HL-60/S4 treated with retinoic acid at 250 ng/mL for 4 days and 3 days (cell line): Measurements from ENCODE around the gene GPX2.

ENCODE experiments used
- in situ Hi-C: fragments of 300-500 bp; cut with MboI; formaldehyde crosslinking; loops from 2 replicates; pipeline ENCODE4 v1.7.0; 2022; ENCODE audit warnings: low sequenced_read_pairs

Gene GPX2

DNA sequence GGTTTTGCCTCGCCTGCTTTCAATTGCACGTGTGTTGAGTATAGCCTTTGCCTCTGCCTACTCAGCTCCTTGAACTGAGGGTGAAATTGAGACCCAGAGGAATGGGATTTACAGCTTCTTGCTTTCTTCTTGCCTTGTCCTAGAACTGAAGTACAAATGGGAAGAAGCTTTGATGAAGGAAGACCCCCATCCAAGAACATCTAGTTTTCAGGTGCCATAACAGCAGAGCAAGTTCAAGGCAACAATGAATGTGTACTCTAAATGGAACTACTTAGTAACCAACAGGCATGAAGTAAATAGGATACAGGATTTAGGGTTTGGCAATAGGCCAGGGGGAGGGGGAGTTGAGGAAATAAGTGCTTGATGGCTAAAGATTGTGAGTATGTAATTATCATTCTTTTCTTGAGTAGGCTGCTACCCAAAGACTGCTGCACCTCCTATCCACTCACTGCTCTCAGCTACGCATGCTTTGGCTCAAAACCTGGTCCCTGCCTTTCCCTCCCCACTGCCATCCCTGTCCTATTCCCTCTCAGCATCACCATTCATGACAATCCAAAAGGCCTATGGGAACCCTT lies 2.1 kb downstream of the GPX2 start:
- in situ Hi-C loops, result no loop called here

DNA sequence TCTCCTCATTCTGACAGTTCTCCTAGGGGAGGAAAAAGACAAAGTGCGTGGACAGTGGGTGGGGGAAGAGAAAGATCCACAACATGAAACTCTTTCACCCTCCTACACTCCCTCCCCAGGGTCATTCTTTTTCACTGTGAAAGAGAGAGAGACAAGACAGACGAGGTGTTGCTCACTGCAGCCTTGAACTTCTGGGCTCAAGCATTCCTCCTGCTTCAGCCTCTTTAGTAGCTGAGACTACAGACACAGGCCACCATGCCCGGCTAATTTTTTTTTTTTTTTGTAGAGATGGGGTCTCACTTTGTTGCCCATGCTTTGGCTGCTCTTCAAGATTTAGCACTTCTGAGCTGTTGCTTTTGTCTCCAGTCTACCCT lies 2.7 kb downstream of the GPX2 start:
- in situ Hi-C loops, result no loop called here

DNA sequence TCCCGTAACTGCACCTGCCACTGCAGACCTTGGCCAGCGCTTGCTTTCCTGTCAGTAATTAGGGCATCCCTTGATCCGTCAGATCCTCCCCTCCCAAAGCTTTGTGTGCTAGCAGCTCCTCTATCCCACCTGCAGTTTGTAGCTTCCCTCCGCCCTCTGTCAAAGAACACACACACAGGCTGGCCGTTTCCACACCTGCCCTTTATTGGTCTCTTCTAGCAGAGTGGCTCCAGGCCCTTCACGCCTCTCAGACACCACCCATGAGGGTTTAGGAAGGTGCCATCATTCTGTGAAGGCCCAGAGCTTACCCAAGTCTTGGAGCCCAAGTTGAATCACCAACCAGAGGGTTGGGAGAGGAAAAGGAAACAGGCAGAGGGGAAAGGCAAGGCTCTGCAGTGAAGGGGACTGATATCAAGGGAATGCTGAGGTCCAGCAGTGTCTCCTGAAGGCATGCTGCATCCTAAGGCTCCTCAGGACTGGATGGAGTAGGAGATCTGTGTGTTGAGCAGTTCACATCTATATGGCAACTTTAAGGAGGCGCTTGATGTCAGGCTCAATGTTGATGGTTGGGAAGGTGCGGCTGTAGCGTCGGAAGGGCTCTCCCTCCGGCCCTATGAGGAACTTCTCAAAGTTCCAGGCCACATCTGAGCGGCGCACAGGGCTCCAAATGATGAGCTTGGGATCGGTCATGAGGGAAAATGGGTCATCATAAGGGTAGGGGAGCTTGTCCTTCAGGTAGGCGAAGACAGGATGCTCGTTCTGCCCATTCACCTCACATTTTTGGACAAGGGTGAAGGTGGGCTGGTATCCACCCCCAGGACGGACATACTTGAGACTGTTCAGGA lies 3.4 kb downstream of the GPX2 start:
- in situ Hi-C loops, result no loop called here

DNA sequence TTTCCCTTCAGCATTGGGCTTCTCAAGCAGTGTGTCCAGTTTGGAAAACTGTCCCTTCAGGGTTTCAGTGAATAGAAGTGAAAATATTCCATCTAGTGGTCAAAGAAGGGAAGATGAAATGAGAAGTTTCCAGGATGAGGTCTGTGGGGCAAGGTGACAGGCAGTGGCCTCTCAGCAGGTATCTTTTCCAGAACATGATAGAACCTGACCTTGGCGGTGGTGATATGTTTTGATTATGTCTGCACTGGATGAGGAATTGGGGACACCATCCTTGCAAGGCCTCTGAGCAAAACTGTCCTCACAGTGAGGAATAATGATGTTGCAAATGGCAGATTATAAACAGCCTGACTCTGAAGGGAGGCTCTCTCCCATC lies 4.7 kb downstream of the GPX2 start:
- in situ Hi-C loops, result no loop called here

DNA sequence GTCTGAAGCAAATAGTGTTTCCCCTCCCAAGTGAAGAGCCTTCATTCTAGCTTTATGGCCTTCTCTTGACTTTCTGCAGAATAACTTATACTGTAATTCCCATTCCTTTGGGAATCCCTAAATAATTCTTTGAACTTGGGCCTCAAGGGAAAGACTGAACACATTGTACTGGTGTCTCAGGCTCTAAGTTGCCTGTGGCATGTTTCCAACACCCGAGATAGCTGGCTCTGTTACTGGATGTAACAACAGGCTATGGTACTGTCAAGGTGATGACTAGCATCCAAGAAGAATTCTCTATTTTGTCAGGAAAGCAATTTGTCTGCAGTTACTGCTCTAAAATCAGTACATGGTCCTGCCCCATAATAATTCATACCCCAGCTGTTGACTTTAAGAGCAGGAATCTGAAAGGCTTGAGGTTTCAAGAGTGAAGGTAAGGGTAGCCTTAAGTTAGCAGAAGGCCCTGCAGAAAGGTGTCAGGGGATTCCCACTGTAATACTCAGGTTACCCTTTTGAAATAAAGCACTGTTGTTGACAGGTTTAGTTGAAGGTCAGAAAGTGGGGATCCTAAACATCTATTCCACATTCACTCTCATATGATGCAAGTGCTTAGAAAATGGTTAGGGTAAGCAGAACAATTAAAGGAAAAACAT lies 5.2 kb downstream of the GPX2 start:
- in situ Hi-C loops, result no loop called here

DNA sequence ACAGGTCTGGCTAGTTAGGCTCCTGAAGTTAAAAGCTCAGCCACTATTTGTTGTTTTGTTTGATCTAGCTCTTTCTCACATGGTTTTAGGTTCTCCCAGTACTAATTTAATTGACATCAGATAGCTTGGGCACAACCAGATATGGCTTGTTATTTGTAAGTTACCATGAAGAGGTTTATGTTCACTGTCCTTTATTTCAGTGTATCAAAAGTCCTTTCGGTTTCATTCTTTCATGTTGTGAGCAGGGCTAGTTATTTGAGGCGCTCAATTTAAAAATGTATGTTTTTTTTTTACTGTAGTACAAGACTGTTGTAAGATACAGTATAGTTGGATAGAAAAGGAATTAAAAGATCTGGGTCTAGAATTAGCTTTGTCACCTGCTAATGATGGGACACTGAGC lies 7.0 kb downstream of the GPX2 start:
- in situ Hi-C loops, result no loop called here

DNA sequence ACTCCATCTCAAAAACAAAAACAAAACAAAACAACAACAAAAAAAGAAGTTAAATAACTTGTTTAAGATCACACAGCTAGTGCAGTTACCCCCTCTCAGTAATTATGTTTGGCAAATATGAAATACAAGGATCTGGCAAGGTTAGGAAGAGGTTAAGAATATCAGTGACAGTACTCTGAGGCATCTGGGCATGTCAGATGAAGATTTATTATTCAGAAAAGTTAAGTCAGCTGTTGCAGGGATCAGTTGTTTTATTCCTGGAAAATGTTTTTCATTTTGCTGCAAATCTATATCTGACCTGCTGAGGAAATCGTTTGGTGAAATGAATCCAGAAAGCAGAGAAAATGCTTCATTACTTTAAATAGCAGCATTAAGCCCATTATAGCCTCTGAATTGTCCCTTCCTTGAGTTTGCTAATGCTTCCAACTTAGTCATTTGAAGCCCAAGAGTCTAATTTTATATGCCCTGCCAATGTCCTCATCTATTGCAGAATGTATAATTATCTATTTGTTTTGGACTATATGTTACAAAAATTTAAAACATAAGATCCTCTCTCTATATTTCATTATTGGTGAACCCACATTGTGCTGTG lies 8.1 kb downstream of the GPX2 start:
- in situ Hi-C loops, result no loop called here

DNA sequence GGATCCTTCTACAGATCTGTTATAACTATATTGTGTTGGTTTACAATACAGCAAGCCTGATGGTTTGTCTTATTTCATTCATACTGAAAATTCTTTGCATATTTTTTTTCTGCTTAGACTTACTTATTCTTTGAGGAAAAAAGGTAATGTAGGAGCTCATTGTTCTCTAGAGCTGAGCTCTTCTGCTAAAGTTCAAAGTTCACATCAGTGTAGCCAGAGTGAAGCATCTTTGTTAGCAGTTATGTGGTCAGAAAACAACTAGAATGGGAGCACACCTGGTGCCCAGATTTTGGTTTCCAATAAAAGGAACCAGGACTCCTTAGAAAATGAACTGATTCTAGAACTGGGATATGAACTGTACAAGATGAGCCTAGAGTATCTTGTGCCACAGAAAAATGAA lies 10.3 kb downstream of the GPX2 start:
- in situ Hi-C loops, result no loop called here

DNA sequence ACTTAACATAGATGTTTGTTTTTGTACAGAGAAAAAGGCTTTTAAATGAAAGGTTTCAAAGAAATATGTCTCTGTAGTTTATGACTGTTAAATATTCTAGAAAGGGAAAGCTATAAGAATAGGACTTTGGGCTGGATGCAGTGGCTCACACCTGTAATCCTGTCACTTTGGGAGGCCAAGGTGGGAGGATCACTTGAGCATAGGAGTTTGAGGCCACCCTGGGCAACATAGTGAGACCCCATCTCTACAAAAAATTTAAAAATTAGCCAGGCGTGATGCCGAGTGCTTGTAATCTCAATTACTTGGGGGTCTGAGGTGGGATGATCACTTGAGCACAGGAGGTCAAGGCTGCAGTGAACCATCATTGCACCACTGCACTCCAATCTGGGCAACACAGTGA lies 11.4 kb downstream of the GPX2 start:
- in situ Hi-C loops, result no loop called here

DNA sequence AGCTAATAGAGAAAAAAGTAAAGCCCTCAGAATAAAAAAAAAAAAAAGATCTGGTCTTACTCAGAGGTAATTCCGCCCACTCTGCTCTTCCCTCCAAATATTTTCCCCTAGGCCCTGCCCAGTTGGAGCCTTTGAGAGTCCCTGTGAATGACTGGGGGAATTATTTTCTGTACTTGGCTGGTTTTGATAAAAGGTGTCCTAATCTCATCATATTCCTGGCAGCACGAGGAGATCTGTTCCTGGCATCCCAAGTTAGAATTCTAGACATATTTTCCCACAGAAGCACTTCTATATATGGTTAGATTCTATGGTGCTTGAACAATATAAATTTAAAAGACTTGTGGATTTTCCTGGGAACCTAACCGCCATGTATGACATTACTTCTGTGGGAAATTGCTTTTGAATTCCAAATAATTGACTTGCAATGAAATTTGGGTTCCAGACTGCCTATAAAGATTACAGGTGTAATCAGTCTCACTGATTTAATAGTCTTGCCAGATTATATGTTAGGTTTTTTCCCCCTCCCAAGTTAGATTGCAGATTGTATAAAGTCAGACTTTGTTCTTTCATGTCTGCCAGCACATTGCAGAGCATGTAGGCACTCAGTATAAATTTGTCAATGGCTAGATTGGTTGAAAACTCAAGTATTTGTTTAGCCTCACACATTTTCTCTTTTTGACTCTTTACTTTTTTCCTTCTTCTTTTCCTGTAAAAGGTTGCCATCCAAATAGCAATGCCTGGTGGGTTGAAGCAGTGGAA lies 12.3 kb downstream of the GPX2 start:
- in situ Hi-C loops, result no loop called here

DNA sequence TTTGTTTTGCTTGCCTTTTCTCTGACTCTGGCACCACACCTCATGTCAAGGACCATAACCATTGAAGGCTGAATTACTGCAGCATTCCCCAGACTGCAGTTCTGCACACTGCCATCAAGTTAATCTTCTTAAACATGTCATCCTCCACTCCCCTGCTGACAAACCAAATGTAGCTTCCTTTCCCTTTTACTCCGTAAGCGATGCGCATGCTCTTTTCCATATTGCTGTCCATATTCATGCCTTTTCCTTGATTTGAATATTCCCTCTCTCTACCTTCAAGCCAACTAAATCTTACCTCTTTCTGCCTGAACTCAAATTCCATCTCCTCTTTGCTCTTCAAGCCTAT lies 13.6 kb downstream of the GPX2 start:
- in situ Hi-C loops, result no loop called here

DNA sequence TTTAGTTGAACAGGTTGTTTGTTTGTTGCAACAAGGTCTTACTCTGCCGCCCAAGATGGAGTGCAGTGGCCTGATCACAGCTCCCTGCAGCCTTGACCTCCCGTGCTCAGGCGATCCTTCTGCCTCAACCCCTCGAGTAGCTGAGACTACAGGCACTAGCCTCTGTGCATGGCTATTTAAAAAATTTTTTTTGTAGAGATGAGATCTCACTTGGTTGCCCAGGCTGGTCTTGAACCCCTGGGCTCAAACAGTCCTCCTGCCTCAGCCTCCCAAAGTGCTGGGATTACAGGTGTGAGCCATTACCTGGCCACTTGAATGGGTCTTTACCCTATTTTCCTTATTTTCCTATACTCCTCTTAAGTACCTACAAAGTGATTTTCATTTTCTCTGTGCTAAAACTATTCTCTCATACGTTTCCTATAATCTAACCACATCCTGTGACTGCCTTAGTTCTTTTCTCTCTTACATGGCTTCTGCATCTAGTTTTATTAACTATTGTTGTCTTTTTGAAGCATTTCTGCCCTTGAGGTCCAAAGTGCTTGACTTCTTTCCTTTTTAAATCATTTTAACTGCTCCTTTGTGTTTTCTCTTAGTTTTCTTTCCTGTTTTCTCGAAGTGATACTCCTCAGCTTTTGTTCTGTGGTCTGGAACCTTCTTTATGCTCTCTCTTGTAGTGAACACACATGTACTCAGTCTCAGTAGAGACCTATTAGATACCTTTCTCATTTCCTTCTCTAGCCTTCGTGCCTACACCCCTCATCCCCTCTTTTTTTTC lies 14.1 kb downstream of the GPX2 start:
- in situ Hi-C loops, result no loop called here

DNA sequence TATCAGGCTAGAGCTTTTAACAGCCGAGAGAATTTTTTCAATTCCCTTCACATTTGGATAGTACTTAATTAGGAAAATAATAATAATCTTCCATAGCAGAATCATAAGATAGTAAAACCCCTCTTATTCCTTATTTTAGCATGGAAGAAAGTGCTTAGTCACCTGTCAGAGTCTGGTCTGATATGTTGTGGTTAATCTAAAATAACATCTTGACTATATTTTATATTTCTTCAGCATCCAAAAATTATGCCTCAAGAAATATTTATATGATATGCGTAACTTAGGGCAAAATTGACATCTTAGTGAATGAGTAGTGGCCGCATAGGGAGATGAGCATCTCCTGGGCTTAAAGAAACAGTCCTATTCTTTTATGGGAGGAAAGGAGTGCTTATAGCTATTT lies 15.5 kb downstream of the GPX2 start:
- in situ Hi-C loops, result no loop called here

DNA sequence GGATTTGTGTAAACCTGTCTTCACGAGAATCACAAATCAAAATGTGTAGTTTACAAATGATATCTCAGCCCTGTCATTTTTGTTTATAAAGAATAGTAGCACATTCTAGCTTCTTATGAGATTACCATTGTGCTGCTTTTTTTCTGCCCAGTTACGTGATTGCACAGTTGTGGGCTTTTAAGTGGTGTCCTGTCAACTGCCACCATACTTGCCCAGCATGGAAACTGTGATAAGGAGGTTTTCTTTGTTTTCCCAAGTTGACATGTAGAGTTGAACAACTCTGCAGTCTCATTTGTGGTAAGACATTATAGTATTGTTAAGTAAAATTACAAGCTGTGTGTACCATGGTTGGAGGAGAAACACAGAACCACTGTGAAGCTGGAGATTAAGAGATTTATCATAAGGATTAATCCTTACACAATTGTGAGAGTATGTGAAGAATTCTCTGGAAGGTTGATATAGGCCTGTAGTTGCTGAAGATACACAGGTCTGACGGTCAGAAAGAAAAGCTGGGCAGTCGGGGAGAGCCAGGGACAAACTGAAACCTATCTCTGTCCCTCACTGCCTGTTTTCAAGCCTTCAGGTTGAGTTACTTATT lies 16.0 kb downstream of the GPX2 start:
- in situ Hi-C loops, result no loop called here

DNA sequence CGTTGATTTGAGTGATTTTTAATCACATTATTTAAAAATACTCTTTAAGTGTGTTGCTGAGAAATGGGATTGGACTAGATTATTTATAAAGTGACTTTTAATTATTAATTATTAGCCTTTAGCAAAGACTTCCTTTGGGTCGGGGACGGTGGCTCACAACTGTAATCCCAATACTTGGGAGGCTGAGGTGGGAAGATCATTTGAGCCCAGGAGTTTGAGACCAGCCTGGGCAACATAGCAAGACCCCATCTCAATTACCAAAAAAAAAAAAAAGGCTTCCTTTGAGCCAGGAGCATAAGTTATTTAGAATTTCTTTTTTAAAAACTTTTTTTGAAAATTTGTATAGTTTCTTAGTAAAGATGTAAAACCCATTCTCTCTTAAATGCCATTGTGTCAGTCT lies 19.5 kb downstream of the GPX2 start:
- in situ Hi-C loops, result no loop called here

DNA sequence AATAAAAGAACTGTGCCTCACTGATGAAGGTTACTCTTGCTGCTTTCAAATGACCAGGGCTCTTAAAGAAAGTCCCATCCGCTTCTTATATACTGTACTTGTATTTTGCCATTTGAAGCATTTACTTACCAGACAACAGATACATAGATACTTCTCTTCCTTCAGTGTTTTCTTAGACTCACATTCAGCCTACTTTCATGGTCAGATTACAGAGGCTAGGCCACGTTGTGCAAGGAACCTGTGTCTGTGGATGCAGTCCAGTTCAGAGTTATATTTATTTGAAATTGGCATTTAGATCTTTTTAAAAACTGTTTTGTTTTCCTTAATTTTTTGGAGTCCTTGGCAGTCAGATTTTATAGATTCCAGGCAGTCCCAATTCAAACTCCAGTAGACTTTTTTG lies 22.1 kb downstream of the GPX2 start:
- in situ Hi-C loops, result no loop called here

DNA sequence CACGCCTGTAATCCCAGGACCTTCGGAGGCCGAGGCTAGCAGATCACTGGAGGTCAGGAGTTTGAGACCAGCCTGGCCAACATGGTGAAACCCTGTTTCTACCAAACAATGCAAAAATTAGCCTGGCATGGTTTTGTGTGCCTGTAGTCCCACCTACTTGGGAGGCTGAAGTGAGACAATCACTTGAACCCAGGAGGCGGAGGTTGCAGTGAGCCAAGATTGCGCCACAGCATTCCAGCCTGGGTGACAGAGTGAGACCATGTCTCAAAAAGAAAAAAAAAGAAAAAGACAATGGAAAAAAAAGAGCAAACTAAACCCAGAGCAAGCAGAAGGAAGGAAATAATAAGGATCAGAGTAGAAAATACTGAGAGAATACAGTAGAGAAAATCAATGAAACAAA lies 22.9 kb downstream of the GPX2 start:
- in situ Hi-C loops, result no loop called here

DNA sequence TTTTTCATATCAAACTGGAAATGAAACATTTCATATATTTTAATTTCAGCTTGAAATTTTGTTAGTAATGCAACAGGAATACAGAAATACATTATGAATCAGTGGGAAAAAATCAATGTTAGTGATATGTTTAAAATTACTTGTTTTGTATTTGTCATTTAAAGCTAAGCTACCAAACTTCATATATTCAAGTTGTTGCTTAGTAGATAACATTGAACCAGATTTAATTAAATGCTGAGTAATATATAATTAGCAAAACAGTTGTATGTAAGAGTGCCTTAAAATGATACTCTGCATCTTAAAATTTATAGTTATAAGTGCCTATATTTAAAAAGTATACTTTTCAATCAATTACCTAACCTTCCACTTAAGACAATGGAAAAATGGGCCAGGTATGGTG lies 23.3 kb downstream of the GPX2 start:
- in situ Hi-C loops, result no loop called here

DNA sequence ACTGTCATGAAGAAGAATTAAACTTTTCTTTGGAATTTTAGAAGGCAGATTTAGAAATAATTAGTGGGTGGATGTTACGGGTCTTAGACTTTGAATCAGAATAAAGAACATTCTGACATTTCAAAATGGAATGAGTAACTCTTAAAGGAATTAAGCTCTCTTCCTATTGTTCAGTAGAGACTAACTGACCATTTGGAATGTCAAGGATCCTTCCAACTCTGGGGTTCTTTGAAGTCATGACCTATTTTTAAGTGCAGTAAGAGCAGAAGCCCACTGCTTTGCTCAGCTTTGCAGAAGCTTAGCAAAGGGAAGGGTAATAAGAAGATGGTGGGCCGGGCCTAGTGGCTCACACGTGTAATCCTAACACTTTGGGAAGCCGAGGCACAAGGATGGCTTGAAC lies 24.3 kb downstream of the GPX2 start:
- in situ Hi-C loops, result no loop called here

DNA sequence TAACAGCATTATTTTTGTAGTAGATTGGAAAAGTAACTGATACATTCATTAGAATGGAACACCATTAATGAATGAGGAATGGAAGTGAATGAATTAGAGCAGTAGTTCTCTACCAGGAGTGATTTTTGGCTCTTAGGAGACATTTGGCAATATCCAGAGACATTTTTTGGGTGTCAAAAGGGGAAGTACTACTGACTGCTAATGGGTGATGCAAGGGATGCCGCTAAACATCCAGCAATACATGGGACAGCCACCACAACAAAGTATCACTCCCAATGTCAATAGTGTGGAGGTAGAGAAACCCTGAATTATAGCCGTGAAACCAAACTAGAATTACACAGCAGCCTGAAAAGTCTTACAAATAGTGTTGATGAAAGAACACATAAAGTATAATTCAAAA lies 26.7 kb downstream of the GPX2 start:
- in situ Hi-C loops, result no loop called here
